NCI-H2196 (cell line): ENCODE results near the gene PELO.
"Not testable (repeated sequence)": the region's sequence is repeated elsewhere in the genome, so short reads cannot be mapped to it uniquely, and the experiment has no call there.

Experiments used
- DNase-seq: peaks from one replicate; lab custom pipeline; 2025; ENCODE audit not compliant: unreplicated experiment; lab: John Stamatoyannopoulos, UW

Gene PELO

DNA sequence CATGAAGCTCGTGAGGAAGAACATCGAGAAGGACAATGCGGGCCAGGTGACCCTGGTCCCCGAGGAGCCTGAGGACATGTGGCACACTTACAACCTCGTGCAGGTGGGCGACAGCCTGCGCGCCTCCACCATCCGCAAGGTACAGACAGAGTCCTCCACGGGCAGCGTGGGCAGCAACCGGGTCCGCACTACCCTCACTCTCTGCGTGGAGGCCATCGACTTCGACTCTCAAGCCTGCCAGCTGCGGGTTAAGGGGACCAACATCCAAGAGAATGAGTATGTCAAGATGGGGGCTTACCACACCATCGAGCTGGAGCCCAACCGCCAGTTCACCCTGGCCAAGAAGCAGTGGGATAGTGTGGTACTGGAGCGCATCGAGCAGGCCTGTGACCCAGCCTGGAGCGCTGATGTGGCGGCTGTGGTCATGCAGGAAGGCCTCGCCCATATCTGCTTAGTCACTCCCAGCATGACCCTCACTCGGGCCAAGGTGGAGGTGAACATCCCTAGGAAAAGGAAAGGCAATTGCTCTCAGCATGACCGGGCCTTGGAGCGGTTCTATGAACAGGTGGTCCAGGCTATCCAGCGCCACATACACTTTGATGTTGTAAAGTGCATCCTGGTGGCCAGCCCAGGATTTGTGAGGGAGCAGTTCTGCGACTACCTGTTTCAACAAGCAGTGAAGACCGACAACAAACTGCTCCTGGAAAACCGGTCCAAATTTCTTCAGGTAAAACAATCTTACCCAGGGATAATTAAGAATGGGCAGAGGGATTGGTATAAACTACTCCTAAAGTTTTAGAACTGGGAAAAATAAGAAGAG lies 12.9 kb downstream of the PELO start:
- DNase-seq: peak; percentile 0

DNA sequence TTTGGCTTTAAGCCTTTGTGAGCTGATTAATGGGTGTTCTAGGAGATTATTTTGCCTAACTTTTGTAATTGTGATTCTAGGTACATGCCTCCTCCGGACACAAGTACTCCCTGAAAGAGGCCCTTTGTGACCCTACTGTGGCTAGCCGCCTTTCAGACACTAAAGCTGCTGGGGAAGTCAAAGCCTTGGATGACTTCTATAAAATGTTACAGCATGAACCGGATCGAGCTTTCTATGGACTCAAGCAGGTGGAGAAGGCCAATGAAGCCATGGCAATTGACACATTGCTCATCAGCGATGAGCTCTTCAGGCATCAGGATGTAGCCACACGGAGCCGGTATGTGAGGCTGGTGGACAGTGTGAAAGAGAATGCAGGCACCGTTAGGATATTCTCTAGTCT lies 13.6 kb downstream of the PELO start:
- no peak for DNase-seq

DNA sequence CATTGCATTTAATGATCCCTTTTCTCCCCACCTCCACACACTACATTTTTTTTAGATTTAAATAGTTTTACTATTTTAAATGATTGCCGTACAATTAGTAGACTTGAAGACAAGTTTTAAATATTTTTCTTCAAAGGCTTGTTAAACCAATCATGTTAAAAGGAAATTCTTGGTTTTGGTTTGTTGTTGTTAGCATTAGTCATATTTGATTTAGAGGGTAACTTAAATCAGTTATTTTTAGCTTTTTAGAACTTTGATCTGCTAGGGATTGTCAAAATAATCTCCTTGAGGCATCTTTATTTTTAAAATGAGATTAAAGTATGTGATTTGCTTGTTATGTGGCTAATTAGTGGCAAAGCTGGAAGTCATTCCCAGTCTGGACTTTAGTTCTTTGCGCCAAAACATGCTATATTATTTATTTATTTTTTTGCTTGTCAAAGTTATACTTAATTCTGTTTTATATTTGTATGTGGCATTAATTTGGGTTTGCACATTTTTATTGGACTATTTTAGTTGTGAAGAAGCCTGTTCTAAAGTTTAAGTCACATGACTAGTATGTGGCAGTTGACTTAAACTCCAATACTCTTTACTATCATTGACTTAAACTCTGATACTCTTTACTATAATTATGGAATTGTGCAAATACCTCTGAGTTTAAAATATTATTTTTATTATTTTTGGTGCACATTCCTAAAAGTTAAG lies 14.7 kb downstream of the PELO start:
- DNase-seq: no peak

GRCh38 chr5:52802974-52803336 lies 15.2 kb downstream of the PELO start:
- no peak for DNase-seq

GRCh38 chr5:52804387-52804791 lies 16.7 kb downstream of the PELO start:
- DNase-seq: no peak

- DNase-seq: no peak
Measured at GRCh38 chr5:52804981-52805380, 17.3 kb downstream of the PELO start.

DNA sequence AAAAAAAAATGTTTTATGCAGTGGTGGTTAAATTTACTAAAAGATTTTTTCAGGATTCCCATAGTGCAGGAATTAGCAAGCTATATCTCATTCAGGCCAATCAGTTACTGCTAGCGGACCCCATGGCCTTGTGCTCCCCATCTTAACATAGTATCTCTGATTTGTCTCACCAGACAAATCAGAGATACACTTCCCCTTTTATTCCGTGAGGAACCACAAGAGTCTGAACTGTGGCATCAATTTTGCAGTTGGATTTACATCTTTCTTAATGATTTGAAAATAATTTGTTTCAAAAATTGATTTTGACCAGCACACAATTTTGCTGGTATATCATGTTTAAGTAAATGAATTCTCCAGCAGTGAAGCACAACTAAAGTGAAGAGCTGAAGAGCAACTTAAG lies 17.9 kb downstream of the PELO start:
- no peak for DNase-seq

GRCh38 chr5:52807037-52807436 lies 19.3 kb downstream of the PELO start:
- DNase-seq: no peak

GRCh38 chr5:52807723-52808122 lies 20.0 kb downstream of the PELO start:
- DNase-seq: no peak

DNA sequence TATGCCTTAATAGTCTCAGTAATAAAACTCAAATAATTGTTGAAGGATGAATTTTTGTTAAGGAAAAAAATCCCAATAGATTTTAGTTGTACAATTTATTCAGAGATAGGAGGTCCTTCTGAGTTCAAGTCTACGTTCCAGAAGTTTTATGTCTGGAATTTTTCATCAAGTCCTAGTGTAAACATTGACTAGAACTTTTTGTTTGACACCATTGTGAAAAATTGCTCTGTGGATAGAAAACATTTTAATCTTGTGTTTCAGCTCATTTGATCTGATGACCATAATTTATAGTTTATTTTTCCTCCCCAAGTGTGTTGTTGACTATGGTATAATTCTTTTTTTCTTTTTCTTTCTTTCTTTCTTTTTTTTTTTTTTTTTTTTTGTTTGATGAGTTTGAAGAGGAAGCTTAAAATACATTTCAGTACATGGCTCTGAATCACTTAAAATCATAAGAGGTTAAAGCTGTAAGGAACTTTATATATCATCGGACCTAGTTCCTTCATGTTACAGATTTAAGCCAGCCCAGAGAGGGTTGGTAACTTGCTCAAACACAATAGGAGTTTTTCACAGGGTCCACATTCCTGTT lies 20.7 kb downstream of the PELO start:
- DNase-seq: no peak

DNA sequence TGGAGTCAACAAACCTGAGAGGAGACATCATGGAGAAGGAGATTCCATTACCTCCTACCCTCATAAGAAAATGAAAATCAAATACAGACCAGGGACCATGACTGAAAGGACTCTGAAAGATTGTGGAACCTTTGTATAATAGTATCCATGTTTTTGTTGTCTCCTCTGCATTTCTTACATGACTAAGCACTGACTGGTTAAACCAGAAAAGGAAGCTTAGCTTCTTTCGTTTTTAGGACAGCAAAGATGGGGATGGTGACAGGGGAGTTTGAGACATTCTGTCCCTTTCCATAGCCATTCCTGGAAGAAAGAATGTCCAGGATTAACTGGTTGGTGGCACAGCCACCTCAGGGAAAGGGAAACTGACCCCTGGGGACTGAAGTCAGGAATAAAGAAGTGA lies 22.2 kb downstream of the PELO start:
- no peak for DNase-seq

DNA sequence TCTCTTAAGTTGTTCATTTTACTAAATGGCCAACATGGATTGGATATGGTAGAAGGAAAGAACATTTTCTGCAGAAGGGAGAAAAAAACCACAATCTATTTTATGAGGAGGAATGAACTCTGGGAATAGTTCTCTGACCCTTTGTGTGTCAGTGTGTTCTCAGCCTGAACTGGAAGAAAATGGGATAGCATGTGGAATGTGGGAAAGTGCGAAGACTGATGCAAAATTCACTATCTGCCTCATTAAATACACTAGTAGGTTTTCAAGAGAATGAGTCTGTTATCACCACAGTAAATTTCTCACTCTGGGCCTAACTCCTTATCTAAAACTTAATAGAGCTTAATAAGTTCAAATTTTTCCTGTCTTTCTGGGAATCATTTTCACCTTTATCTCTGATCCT lies 22.7 kb downstream of the PELO start:
- no peak for DNase-seq

DNA sequence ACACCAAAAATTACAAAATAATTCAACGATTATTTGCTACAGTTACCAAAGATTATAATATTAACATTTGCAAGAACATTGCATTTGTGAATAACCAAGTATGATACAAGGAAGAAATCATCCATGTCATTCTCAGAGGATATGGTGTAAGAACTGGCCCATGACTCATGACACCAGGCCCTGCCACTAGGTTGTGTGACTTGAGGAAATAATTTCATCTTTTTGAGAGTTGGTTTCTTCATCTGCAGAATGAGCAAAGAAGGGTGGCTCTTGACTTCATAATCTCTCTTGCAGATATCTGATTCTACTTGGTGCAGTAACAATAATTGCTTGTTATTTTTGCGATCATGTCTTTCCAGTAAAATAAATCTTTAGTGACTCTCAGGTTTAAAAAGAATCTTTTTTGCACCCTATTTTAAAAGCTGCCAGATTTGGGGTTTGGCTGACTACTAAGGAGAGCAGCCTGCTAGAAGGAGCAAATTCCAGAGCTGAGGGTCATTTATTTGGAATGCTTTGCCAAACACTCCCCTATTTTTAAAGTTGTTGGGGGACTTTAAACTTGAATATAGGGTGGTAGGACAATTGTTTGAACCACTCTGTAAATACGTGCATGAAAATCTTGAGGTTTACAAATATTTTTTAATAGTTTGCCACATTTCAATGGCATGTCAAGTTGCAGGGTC lies 23.5 kb downstream of the PELO start:
- no peak for DNase-seq

DNA sequence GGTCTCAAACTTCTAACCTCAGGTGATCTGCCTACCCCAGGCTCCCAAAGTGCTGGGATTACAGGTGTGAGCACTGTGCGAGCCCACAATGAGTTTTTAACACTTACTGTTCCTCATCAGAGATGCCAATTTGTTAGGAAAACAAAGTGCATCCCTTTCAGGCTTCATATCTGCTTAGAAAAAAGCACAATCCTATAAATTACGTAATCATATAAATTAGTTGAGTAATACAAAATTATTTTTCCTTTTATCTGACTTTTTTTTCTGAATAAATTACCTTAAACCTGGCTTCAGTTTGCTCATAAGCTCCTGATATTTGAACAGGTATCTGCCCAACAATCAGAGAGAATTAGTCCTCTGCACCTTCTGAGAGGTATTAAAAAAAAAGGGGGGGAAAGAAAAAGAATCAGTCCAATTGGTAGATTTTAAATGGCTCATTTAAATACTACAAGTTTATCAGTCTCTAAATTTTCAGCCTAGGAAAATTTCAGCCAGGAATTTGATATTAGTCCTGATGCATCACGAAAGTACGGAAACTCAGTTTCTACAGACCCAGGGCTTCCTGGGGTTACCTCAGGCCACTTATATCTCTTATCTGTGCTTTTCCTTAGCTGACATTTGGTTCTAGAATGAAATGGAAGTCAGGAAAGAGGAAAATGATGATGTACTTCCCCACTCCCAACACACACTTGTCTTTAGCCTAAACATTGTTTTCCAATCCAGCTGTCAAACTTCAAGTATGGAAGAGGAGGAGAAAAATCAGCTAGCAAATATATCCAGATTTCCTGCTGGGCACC lies 26.8 kb downstream of the PELO start:
- DNase-seq: no peak

DNA sequence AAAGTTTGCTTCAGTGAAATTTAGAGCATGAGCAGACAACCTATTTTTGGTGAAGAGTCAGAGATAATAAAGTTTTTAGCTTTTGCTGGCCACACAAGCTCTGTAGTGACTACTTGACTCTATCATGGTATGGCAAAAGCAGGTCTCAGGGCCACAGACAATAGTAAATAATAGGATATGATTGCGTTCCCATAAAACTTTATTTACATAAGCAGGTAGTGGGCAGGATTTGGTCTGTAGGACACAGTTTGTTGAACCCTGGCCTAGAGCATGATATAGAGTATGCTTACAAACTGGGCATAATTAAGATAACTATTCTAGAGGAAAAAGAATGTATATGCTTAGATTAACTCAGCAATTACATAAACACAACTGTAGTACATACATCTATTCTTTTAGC lies 30.1 kb downstream of the PELO start:
- no peak for DNase-seq

DNA sequence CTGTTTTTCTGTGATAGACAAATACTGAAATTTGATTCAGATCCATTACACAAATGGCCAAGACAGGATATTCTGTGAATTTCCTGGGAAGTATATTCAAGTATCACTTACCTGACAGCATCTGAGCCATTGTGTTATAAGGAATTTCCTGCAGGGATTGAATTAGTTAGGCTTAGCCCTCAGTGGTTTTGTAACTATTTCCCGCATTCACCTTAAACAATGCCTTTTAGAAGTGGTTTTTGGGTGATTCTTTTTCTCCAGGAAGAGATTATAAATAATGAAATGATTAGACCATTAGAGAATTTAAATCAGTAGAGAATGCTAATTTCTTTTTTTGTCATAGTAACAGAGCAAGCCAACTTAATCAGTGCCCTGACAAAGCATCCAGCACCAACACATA lies 30.6 kb downstream of the PELO start:
- DNase-seq: no peak

DNA sequence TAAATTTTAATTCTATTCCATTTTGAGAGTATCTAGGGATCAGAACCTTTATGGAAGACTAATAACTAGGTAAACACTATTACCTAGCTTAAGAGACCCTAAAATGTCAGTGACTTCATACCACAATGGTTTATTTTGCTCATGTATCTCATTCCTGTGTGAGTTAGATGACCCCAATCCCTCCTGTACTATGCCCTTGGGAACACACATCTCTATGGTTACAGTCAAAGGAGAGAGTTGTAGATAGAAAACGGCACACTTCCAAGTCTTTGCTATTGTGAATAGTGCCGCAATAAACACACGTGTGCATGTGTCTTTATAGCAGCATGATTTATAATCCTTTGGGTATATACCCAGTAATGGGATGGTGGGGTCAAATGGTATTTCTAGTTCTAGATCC lies 31.1 kb downstream of the PELO start:
- DNase-seq: not testable (repeated sequence)

- no peak for DNase-seq
Measured at GRCh38 chr5:52821901-52822300, 34.2 kb downstream of the PELO start.

GRCh38 chr5:52822437-52822836 lies 34.7 kb downstream of the PELO start:
- no peak for DNase-seq

- no peak for DNase-seq
Measured at GRCh38 chr5:52824827-52825226, 37.1 kb downstream of the PELO start.

DNA sequence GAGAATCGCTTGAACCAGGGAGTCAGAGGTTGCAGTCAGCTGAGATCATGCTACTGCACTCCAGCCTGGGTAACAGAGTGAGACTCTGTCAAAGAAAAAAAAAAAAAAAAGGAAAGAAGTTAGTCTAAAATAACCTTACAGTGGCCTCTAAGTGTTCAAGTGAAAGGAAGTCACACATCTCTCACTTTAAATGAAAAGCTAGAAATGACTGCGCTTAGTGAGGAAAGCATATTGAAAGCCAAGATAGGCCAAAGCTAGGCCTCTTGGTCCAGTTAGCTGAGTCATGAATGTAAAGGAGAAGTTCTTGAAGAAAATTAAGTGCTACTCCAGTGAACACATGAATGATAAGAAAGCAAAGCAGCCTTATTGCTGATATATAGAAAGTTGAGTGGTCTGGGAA lies 38.1 kb downstream of the PELO start:
- DNase-seq: no peak
